AG09319 (cell line): ENCODE measurements around the gene LRRC8B.

Source experiments
- DNase-seq: peaks from one replicate; pipeline ENCODE4 v3.0.0-alpha.2; 2010; ENCODE audit warnings: low read depth; ENCODE audit errors: extremely low read depth
- TF ChIP-seq, protein P1 (sequence below): IDR thresholded peaks from 2 replicates; pipeline ENCODE4 v1.5.1; 2011; ENCODE audit warnings: low read depth, mild to moderate bottlenecking, inconsistent platforms, low read length, moderate library complexity

The LRRC8B gene

DNA sequence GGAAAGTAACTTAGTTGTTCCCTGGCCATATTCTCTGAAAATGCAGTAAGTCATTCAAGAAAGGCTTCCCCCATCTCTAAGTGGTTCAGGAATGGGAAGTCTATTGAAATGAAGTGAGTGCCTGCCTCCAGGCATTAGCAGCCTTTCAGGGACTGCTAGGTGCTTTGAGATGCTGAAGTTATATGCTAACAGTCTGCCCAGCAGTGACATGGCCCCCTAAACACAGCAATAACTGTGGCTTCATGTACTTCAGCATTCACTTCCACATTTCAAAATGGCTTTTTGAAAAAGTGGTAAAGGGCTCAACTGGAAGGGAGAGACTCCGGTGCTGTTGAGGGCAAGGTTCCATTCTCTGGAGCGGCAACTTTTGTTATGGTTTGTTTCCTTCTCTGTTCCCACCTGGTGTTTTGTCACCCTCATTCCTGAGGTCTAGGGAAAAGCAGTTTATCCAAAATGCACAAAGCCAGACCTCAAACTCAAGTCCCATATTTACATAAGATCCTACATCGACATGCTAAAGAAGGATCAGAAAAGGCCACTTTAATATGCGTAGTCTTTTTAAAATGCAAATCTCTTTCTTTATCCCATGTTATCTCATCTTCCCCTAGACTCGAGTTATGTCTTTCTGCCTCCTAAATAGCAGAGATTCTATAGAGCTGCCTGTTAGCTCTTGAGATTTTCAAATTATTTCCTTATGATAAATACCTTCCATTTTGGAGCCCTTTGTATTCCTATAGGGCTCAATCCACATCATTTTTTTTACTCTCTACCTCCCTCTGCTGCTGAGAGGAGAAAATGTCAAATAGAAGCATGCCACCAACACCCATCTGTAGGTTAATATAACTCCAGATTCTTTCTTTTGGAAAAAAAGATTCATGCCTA lies 74.1 kb downstream of the LRRC8B start:
- no peak for DNase-seq

DNA sequence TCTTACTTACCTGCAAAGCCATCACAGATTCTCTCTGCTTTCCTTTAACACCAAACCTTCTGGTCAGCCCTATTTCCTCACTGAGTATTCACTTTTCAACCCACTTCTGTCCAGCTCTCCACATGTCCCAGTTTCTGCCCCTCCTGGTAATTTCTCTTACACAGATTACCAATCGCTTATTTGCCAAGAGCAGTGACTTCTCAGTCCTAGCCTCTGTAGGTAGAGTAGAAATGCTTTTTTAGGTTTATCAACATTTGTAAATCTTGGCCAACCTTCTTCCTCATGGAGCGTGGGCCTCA lies 74.7 kb downstream of the LRRC8B start:
- no peak for DNase-seq
- TF ChIP-seq, protein P1, sequence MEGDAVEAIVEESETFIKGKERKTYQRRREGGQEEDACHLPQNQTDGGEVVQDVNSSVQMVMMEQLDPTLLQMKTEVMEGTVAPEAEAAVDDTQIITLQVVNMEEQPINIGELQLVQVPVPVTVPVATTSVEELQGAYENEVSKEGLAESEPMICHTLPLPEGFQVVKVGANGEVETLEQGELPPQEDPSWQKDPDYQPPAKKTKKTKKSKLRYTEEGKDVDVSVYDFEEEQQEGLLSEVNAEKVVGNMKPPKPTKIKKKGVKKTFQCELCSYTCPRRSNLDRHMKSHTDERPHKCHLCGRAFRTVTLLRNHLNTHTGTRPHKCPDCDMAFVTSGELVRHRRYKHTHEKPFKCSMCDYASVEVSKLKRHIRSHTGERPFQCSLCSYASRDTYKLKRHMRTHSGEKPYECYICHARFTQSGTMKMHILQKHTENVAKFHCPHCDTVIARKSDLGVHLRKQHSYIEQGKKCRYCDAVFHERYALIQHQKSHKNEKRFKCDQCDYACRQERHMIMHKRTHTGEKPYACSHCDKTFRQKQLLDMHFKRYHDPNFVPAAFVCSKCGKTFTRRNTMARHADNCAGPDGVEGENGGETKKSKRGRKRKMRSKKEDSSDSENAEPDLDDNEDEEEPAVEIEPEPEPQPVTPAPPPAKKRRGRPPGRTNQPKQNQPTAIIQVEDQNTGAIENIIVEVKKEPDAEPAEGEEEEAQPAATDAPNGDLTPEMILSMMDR: no peak

More for the DNA sequence above, 74.1 kb downstream of the LRRC8B start:
- TF ChIP-seq, protein P1: peak; percentile 62

DNA sequence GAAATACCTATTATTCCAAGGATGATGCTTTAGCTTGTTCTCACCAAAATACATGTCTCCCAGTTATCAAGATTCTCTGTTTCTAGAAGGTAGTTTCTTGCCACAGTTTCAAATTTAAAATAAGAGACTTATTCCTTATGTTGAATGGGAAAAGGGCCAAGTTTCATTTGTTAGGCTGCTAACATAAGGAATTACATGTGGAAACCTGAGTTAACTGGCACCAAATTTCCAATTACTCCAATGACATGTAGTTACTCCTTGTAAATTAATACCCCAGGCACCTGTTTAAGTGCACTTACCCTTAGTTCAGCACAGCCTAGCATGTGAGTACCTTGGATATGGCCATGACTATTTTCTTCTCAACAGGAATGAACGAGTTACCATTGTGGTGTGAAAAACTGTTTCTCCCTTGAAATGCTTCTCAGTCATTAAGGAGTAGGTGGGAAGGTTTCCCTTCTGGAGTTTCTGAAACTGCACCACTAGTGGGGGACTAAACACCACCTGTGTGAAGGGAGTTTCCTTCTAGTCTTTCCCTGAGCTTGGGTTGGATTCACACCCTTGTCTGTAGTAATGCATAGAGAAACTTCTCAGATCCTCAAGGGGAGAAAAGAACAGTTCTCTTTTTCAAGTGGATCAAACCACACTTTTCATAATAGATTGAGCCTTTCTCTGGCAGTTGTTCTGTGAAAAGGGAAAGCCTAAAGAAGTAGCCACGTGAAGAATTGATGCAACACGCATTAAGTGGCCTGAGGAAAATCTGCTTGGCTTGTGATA lies 76.0 kb downstream of the LRRC8B start:
- DNase-seq: no peak
- TF ChIP-seq, protein P1: no peak

DNA sequence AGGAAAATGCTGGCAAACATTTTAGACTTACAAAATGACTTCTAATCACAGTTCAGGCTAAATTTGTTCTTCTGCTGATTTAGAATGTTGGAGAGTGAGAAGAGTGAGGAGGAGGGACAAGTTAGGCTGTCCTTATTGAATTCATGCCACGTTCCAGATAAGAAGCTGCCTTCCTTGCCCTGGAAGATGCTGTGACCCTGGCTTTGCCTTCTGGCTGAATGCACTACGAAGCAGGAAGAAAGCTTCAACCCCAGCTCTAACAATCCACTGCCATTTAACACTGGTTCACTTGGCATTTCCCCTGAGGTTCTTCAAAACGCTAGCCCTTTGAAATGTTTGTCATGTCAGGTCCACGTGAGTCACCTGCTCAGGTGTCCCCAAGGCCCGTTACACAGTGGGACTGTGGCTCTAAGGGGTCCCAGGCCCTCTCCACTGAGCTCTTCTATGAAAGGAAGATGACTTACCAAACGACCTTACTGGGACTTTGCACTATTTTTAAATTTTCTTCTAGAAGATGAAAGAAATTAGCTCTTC lies 78.3 kb downstream of the LRRC8B start:
- DNase-seq: no peak
- TF ChIP-seq, protein P1: no peak

DNA sequence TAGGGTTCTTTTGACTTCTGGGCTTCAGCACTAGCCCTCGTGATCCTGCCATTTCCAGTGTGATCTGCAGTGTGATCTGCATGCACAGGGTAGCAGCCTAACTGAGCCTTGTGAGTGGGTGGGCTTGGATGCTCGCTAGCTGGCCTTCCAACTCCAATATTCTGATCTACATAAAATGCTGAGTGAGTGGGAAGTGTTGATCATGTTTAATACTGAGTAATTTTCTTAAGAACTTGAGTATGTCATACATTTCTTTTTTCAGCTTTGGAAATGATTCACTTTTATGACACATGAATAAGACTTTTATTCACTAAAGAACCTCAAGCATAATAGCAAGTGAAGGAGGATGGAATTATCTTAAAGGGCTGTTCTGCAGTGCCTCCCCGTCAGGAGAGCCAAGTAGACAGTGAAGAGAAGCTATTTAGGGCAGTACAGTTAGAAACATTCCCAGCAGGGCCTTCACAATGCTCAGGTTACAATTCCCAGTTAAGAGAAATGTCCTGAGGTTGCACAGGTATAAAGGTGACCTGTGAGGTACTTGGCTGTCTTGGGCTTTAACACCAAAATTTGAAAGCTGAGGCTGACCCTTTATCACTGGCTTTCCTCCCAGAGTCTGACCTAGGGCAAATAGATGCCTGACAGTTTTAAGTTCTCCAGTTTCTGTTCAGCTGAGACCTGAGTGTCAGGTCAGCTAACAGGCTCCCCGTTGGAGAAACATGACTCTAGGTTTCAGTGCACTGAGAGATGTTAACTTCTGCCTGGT lies 79.2 kb downstream of the LRRC8B start:
- DNase-seq: no peak
- TF ChIP-seq, protein P1: no peak

DNA sequence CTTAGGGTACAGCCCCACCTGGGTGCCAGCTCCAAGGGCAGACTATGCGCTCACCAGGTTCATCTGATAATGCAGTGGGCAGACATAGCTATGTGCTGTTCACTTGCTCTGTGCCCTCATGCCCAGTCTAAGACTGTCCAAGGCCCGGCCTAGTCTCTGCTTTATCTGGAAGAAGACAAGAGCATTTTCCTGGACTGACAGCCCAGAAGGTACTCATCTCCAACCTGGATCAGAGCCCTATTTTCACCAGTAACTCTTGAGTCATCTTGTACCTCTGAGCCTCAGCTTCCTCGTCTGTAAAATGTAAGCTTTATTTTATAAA lies 79.7 kb downstream of the LRRC8B start:
- no peak for DNase-seq
- TF ChIP-seq, protein P1: no peak
